Measurements from ENCODE around the gene ABCC8.

The ABCC8 gene

DNA sequence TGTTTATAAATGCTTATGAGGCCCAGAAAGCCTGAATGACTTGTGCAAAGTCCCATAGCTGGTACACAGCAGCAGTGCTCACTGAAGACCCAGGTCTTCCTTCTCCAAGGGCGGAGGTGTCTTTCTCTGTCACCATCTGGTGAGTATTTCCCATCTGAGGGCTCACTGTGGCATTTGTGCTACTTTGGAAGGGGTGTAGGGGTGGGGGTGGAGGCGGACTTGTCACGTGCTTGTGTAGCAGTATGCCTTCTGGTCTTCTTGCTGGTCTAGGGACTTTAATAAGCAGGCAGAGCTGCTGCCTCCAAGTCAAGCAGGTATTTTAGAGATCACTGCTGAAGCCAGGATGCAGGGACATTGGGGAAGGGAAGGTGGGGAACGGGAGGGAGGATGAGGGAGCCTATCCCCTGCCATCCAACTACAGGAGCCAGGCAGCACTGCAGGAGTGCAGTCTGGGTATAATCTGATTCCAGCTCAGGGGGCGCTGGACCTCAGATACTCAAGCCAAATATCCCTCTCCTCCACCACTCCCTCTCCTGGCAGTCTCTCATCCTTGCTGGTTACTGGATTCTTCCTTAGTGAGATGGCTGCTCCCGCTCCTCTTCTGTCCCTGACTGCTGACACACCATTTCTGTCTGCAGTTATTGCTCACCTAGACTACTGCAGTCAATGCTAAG is 3.4 kb downstream of the ABCC8 start:
- DNase-seq (ENCODE audit: extremely low read depth in 1 of 2, low read depth in 1 of 2), result no peak

DNA sequence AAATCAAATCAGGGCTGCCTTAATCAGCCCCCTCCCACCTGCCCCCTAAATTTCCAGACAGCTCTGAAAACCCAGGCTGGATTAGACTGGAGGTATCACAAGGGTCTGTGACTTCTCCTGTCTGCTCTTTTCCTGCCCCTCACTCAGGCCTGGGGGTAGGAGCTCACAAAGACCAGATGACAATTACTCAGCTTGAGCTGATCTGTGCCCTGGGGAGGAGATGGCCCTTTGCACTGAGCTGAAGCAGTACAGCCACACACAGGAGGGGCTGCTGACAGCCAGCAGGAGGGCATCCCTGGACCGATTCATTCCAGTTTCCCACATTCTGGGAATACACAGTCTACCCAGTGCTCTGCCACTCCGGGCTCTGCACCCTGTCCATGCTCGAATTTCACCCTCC is 4.2 kb downstream of the ABCC8 start:
- DNase-seq (ENCODE audit: extremely low read depth in 1 of 2, low read depth in 1 of 2), result no peak

DNA sequence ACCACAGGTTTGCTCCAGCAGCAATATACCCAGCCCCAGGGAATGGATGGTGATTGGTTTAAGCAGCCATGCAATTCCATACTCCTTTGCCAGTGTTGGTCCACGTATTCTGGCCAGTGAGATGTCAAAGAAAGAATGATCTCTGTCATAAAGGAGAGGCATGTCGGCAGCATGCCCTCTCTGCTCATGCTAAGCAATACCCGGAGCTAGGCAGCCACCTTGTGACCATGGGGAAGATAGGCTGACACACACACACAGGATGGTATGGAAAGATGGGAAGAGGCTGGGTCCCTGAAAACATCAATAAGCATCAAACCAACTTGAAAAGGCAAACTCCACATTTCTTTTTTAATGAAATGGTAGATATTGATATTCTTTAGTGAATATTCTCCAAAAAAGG is 5.1 kb downstream of the ABCC8 start:
- DNase-seq (ENCODE audit: extremely low read depth in 1 of 2, low read depth in 1 of 2), result no peak

DNA sequence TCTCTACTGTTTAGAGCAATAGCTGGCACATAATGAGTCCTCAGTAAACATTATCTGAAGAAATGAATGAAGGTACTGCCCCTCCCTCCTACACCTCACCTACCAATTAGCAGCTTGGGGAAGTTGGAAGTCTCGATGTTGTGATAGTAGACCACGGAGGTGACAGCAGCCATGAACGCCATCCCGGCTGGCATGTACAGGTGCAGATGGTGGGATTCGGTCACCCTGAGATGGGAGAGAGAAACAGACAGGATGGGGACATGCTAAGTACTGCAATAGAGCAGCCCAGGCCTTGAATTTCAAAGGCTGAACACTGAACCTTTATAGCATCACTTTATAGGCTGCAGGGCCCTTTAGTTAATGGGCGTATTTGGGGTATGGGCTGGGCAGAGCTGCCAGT is 6.6 kb downstream of the ABCC8 start:
- no peak for DNase-seq (ENCODE audit: extremely low read depth in 1 of 2, low read depth in 1 of 2)

DNA sequence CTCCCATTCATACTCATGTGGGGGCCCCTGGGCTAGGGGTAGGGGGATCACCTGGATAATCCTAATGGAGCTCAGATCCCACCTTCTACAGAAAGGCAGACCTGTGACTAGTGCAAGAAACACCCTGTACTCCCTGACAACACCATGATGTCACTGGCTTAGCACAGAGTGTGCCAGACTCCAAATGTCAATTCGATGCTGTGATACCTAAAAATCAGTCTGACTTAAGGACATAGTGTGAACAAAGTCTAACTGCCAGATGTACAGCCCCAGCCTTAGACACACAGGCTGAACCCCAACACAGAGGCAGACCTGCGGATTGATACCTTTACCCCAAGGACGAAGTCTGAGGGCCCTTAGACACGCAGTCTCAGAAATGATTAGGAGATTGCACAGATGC is 8.5 kb downstream of the ABCC8 start:
- DNase-seq (ENCODE audit: extremely low read depth in 1 of 2, low read depth in 1 of 2), result no peak

DNA sequence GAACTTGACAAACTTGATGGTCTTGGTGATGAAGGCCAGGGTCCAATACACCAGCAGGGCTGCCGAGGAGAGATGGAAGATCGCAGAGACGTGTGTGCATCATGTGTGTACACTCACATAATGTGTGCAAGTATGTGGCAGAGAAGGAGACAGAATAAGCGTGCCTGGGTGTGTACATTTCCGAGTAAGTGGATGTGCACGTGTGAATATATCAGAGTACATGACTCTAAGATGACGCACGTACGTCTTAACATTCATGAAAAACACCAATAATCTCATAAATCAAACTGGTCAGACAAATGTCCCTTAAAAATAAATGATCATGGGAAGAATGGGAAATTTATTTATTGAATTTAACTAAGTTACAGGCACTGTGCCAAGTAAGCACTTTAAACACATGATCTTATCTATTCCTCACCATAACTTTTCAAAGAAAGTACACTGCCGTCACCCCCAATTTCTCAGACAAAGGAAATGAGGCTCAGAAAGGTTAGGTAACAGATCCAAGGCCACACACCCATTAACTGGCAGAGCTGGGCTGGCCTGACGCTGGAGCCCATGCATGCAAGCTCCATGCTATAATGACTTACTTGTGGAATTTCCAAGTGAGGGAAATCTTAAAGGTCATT is 13.0 kb downstream of the ABCC8 start:
- no peak for DNase-seq (ENCODE audit: extremely low read depth in 1 of 2, low read depth in 1 of 2)

DNA sequence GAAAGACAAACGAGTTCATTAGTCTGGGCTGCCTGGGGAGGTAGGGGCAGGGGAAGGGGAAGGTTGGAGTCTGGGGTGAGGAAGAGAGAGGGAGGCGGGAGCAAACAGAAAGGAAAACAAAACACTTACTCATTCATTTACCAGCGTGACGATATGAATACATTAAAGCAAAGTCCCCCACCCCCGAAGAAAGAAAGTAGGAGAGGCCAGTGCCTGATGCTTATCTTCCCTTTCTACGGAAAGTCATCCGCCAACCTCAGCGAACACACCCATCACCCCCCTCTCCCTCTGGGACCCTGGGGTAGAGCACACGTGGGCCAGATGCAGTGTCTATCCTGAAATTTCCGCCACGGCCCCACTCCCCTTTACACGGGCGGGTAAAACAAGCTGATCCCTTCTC is 13.7 kb downstream of the ABCC8 start:
- no peak for DNase-seq (ENCODE audit: extremely low read depth in 1 of 2, low read depth in 1 of 2)

DNA sequence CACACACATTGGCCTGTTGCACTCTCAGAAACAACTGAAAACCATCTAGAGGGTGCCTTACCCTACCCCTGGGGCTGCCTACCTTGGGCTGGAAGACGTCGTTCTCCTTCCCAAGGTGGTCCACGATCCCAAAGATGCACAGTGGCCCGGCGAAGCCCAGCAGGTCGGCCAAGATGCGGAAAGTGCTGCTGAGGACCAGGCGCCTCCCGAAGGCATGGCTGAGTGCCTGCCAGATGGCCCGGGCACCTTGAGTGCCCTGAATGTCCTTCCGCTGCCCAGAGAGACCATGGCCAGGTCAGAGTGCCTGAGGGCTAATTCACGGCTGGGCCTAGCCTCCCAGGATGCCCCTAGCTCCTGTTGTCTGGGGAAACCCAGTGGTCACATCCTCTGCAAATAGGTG is 16.2 kb downstream of the ABCC8 start:
- no peak for DNase-seq (ENCODE audit: extremely low read depth in 1 of 2, low read depth in 1 of 2)

DNA sequence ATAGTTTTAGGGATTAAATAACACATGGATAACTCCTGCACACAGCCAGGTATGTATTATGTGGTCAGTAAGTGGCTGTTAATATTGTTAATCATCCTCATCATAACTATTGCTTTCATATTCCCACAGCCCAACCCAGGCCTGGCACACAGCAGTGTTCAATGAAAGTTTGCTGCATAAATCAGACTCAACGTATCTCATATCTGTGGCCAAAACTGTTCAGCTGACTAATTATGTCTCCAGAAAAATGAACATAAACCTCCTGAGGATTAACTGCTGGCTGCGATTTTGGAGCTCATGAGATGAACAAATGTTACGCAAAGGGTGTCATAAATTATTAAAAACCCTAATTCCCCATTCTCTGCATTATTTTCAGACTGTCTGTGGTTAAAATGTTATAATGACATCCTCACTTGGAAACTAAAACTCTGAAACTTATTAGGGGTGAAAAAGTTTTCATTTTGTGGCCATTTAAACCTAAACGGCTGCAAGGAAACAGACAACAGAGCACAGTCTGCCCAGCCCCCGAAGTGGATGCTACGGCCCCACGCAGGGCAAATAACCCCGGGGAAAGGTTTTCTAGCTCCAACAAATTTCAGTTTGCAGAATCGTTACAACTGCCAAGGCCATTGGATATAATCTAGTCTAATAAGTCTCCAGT is 17.3 kb downstream of the ABCC8 start:
- no peak for DNase-seq (ENCODE audit: extremely low read depth in 1 of 2, low read depth in 1 of 2)

DNA sequence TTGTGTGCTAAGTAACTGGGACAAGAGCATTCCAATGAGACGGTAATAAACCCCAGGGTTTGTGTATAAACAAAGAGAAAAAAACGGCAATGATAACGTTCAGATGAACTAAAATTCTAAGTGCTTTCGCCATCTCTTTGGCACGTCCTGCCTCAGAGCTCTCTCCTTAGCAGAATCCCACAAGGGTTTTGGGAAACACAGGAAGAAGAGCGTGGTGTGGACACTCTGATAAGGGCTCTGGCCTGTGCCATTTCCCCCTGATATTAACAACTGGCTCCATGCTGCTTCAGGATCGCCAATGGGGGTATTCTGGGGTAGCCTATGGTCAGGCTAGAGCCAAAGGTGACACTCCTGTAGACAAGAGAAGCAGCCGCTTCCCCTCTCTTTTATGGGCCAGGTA is 18.4 kb downstream of the ABCC8 start:
- DNase-seq (ENCODE audit: extremely low read depth in 1 of 2, low read depth in 1 of 2), result no peak

DNA sequence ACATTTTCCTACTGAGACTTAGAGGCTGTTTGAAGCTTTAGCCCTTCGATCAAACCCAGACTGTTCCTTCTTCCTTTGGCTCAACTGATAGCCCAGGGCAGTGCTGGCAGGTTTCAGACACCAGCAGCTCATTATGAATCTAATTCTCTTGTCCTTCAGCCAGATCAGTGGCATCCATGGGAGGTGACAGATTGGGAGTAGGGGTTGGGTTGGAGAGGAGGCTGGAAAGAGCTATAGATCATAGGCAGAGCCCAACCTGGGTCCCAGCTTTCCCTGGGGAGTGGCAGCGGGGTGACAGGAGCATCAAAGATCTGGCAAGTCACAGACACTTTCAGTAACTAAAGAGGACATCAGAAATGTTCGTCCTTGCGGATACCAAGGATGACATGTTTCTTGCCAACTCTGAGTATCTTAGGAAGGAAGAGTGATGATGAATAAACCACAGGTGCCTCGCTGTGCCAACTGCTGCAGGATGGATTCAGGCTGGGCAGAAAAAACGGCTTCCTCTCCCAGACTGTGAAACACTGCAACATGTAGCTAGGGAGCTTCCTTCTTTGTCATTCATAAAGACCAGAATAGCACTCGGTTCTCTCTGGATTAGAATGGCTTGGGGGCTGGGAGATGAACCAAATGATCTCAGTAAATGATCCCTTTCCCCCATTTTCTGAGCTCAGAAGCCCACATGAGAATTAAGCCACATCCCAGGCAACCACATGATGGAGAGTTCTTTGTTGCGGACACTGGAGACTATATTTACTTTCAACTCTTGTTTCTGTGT is 19.1 kb downstream of the ABCC8 start:
- no peak for DNase-seq (ENCODE audit: extremely low read depth in 1 of 2, low read depth in 1 of 2)

DNA sequence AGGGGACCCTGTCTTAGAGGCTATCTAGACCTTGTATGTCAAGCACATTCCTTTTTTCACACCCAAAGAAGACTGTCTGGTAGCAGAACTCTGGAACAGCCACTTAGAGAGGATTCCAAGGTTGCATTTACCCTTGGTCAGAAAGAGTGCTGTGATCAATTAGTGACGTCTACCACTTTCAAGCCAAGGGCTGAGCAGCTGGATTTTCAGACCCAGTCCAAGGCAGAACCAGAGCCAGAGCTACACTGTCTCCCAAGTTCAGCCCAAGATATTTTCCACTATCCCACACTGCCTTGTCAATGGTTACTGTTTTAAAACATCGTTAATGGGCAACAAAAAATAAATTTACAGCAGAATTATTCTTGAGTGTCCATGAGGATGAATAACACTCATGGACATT is 24.0 kb downstream of the ABCC8 start:
- DNase-seq (ENCODE audit: extremely low read depth in 1 of 2, low read depth in 1 of 2), result no peak

DNA sequence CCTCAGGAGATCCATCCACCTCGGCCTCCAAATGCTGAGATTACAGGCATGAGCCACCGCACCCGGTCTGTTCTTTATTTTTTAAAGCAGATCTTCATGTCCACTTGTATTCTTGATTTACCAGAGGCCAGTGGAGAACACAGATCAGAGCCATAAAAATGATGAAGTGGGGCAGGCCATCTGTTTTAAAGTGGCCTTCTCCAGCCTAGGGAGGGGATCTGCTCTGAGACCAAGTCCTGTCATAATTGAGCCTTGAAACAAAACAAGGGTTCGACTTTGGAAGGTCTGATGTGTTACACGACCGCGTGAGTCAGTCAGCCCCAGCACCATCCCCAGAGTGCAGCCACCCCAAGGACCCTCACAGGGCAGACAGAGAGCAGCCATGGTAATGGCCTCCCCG is 27.5 kb downstream of the ABCC8 start:
- no peak for DNase-seq (ENCODE audit: extremely low read depth in 1 of 2, low read depth in 1 of 2)

DNA sequence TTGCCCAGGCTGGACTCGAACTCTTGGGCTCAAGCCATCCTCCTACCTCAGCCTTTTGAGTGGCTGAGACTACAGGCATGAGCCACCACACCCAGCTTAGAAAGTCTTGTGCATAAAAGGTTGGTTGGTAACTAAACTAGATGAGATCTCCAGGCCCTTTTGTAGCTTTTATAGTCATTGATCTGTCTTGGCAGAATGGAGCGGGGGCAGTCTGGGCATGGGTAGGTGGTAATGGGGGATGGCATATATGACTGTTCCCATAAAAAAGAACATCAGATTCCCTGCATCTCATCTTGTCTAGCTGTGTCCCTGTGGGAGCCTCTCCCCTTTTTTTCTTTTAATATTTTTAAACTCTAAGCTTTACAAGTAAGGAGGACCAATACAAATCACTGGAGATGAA is 30.2 kb downstream of the ABCC8 start:
- DNase-seq (ENCODE audit: extremely low read depth in 1 of 2, low read depth in 1 of 2), result no peak

DNA sequence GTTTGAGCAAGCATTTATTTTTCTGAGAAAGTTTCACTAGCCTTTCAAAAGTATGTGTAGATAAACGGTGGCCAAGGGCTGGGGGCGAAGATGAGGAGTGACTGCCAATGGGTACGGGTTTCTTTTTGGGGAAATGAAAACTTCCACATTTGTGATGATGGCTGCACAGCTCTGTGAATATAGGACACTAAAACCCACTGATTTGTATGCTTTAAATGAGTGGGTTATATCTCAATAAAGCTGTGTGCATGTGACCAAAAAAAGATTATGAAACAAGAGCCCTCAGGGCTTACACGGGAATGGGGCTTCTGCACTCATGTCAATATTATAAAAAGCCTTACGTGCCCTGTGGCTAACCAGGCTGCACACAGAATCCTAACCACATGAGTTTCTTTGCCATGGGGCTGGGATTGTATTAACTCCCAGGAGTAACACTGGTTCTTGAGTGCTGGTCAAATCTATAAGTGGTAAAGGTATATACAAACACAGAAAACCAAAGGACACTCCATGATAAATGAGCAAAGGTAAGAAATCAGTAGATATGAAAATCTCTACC is 31.3 kb downstream of the ABCC8 start:
- no peak for DNase-seq (ENCODE audit: extremely low read depth in 1 of 2, low read depth in 1 of 2)

DNA sequence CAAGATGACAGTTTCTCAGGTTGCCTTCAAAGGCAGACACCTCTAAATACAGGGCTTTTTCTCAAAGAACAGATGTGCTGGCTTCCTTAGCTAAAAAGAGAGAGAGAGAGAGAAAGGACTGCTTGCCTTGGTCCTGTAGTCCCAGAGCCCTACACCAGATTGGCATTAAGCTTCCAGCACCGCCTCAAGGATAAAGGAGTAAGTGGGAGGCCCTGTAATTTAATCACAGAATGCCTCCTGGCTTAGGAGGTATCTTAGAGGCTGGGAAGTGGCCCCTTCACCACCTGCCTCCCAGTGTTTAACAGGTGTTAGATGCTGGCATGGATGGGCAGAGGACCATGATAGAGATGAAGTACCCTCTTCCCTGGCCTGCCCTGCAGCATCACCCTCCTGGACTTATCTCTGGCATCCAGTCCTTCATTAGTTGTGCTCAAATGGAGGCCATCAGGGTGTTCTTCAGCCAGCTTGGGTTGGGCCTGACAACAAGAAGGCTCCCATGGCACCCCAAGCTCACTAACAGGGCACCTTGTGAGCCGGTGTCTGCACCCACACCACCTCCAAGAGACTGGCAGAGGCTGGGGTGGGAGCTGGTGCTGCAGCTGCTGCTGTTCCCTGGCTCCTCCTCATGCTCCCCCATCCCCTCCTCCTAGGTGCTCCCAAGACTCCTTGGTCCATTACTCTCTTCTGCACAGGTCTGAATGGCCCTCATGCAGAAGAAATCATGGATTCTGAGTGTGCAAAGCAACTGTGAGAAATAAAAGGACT is 32.5 kb downstream of the ABCC8 start:
- no peak for DNase-seq (ENCODE audit: extremely low read depth in 1 of 2, low read depth in 1 of 2)

DNA sequence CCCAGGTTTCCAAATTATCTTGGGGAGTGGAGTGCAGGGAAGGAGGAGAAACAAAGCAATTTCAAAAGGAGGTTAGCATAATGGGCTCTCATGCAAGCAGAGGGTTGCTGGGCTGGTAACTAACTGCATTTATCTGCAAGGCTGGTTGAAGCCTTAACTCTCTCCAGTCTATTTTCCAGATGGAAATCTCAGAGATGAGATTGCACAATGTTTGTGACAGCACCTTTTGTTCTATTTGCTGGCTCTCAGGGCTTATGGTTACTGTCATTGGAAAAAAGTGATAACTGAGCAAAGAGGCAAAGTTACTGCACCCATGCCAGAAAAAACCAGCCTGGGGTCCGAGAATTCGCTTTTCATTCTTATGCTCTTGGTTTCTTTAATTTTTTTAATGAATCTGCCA is 33.2 kb downstream of the ABCC8 start:
- no peak for DNase-seq (ENCODE audit: extremely low read depth in 1 of 2, low read depth in 1 of 2)

DNA sequence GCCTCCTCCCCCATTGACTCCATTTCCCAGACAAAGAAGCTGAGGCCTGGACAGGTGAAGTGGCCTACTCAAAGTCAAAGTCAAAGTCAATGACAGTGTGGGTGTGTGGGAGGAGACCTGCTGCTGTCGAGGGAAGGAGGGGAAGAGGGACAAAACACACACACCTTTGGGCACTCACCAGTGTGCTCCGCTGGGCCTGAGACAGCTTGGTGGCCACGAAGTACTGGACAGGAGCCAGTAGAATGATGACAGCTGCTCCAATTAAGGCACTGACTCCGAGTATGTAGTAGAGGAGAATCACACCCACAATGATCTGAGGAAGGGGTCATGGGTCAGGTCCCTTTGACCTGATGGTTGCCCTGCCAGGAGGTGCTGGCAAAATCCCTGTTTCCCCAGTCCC is 33.6 kb downstream of the ABCC8 start:
- DNase-seq (ENCODE audit: extremely low read depth in 1 of 2, low read depth in 1 of 2), result no peak

DNA sequence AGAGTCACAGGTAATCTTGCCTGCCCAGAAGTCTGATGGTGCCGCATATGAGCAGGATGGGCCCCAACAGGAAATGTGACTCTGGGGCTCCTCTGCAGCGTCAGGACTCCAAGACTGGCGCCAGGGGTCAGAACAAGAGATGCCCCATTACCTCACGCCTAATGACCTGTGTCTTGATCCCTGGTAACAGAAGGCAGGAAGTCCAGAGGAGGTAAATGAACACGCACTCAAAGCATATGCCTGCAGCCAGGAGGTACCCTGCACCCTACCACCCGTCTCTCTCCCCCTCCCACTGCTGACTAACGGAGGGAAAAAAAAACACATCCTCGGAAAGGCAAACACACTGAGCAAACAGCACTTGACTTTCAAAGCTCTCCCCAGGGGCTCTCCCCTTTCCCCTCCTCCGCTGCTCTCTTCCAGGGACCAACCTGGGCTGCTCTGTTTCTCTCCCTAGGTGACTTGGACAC is 37.3 kb downstream of the ABCC8 start:
- DNase-seq (ENCODE audit: extremely low read depth in 1 of 2, low read depth in 1 of 2), result no peak

DNA sequence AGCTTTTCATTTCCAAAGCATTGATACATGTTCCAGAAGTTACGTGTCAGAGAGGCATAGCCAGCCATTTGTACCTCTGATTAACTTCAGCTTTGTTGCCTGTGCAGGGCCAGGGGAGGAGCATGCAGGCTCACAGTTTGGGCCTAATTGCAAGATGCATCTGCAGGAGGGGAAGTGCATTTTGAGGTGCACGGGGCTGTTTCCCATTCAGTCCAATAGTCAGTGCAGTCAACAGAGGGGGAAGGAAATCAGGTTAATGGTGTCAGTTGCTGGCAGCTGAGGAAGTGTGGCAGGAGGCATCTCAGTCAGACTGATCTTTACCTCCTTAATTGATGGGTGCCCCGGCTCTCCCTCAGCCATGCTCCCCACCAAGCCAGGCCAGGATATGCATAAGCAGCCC is 39.3 kb downstream of the ABCC8 start:
- DNase-seq (ENCODE audit: extremely low read depth in 1 of 2, low read depth in 1 of 2), result no peak

DNA sequence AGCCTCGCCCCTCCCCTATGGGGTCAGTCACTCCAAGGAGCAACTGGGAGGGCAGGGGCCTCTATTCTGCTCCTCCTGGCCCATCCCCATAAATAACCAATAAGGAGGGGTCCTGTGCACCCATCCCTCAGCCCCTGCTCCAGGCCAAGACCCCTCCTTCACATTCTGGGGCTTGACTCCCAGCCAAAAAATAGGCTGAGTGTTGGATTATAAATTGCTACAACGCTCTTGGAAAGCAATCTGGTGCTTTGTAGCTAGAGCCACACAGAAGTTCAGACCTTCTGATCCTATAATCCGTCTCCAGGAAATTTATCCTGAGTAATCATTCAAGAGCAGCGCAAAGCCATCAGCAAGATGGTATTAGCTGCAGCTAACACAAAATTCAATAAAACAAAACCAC is 42.5 kb downstream of the ABCC8 start:
- no peak for DNase-seq (ENCODE audit: extremely low read depth in 1 of 2, low read depth in 1 of 2)

Data from stimulated activated CD8-positive, alpha-beta memory T cell treated with anti-CD3 and anti-CD28 coated beads, Interleukin-7, amount 100 ng/mL, for 48 hours (primary cell).